HG02571 (cell line): ENCODE data around the gene NAV3.

Experiments
- ATAC-seq: cut with Tn5 transposase; IDR thresholded peaks from one replicate; pipeline ENCODE4 v1.9.1; 2021; ENCODE audit warnings: mild to moderate bottlenecking, moderate library complexity; ENCODE audit not compliant: unreplicated experiment

The NAV3 gene

DNA sequence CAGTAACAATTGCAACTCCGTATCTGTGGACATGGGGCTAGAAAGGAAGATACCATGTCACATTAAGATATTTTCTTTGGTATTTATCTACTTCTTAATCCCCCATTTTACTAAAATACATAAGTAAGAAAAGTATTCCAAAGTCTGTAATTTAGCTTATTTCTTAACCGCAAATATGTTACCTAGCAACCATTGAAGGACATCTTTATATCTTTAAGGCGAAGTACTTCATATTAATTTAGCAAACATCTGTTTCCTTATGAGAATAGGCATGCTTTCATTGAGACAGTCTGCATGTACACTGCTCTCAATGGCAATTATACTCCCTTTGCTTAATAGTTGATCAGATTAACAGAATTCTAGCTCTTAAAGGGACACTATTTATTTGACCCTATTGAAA lies 88.8 kb downstream of the NAV3 start:
- ATAC-seq, result no peak

DNA sequence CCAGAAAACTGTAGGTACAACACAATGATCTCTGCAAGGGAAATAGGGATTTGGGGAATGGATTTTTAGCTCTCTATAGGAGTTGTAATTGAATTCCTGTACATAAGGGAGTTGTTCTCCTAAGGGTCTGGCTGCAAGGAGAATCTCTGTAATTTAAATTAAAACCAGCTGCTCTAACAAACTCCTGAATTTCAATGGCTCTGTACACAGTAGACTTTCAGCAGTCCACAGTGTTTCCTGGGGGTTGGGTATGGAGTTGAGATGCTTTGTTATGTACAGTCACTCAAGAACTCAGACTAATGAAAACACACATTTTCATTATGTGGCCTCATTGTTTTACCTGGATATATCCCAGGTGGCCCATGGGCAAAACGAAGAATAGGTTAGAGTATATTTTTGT lies 93.2 kb downstream of the NAV3 start:
- ATAC-seq, result no peak

DNA sequence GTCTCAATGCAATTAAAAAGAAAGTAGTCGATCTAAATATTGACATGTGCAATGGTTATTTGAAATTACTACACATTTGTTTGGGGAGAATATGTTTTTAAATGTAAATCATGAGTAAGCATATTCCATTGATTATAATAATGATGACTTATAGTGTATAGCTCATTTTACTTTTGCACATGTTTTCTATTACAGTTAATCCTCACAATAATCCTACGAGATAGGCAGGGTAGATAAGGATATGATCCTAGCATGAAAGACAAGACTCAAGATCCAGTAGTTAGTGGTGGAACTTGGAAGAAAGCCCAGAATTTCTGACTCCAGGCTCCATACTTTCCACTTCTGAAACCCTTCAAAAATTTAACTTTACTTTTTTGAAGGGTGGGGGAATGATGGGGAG lies 94.0 kb downstream of the NAV3 start:
- ATAC-seq, result no peak

DNA sequence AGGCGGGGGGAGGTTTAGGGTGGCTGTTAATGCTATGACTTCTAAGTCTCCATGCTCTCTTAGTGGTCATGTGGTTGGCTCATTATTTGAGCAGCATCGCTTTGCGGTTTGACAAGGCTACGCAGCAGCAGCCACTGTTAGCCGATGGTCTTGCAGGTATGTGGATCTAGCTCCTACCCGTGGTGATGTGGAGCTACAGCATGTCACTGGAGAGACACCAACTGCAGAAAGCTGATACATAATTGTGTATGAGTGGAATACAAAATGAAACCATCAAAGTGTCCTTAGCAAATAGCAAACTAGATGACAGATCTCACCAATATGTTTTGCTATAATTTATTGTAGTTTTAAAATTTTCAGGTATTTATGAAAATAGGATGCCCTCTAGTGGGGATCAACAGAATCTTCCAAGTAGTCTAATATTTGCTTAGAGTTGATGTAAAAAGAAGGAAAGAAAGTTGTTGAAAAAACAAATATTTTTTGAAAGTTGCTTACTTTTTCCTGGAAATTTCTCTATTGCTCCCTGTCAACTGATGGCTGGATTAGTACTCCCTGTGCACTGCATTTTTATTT lies 94.9 kb downstream of the NAV3 start:
- ATAC-seq, result peak; percentile 99

DNA sequence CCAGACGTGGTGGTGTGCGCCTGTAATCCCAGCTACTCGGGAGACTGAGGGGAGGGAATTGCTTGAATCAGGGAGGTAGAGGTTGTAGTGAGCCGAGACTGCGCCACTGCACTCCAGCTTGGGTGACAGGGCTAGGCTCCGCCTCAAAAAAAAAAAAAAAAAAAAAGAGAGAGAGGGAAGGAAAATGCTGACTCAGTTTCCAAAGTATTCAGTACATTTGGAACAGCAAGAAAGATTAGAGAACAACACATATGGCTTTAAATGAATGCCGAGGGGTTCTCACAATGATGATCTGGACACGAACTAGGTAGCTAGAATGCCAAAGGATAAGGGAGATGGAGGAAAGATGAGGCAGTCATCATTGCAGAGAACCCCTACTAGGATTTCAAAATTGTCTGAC lies 97.4 kb downstream of the NAV3 start:
- ATAC-seq, result no peak

DNA sequence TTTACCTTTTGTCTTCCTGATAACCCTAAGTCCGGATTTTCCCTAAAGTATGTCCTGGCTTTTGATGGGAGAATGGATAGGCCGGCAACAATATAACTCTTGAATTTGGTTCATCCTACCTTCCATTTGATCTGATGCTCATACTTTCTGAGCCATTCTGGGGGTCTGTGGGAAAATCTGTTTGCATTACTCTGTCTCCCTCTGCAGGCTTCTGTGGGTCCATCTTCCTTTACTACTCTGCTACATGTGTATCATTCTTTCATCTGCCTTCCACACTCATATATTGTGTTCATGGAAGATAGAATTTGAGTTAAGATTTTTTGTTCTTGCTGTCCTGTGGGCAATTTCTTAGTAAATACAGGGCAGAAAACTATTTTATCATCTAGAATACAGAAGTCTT lies 101.5 kb downstream of the NAV3 start:
- ATAC-seq, result no peak

DNA sequence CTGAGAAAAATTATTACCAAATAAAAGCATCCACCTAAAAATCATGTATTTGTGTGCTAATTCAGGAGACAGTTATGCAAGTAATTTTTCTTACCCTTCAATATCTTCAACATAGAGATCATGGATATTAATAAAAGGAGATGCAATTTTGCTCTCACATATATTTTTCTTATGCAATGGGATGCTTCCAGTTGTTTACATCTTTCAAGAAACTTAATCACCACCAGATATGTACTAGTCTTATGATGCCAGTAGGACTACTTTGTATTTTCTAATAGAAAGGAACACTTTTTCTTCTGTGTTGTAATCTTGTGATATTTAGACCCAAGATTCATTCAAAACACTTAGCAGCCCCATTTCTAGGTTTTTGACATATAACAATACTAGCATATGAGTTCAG lies 107.6 kb downstream of the NAV3 start:
- no peak for ATAC-seq

DNA sequence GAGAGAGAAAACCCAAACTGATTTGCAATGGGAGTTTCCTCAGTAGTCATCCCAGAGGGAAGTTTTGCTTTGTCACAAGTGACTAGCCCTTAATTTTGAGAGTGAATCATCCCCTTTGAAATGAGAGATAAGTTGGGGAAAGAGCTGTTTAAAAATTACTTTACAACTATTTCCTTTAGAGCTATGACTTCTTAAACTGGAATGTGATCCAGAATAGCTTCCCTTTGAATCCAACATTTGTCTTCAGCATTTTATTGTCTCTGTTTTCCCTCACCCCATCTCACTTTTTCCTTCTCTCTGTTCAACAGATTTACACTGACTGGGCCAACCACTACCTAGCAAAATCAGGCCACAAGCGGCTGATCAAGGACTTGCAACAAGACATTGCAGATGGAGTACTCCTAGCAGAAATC lies 109.3 kb downstream of the NAV3 start:
- no peak for ATAC-seq

DNA sequence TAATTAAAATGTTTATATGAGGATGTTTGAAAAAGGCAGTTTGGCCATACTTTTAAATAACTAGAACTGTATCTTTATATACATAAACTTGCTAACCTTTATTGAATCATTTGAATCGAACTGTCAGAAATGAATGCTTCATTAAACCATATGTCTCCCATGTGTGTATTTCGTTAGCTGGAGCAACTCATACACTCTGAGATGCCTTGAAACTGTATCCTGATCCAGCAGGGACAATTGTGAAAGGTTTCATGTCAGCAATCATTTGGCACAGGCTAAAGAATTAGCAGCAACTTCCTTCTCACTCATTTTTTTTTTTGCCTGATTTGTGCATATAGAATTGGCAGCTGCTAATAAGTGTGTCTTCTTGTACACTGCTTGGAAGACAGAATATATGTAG lies 109.9 kb downstream of the NAV3 start:
- ATAC-seq, result no peak

DNA sequence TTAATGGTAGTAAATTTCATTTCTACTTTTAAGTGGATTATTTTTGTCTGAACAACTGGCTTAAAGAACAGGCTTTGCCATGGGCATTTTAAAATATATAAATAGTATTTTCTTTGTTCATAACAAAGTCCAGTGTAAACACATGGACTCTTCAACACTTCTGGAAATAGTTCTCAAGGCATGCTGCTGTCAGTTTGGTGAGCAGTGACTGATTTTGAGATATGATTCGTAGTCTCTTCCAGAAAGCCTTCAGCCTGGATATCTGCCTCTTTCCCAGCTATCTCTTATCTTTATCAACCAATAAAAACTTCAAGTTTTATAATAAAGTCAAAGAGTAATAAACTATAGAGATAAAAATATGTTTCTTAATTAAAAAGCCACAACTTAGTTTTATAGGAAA lies 110.7 kb downstream of the NAV3 start:
- ATAC-seq, result no peak

DNA sequence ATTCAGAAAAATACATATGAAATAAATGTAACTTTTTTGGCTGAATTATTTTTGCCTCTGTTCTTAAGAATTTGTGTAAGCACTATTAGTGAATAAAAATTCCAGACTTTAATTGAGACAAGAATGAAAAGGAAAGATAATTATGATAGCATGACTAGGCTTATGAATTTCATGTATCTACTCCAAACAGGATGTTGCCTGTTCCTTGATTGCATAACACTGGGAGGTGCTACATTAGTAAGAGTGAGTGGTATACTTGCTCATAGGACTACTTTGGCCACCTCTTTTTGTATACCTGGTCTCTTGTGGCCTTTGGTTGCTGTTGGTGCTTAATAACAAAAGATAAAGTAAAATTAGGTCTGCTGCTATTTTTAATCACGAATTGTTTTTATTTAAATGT lies 112.8 kb downstream of the NAV3 start:
- ATAC-seq, result no peak

DNA sequence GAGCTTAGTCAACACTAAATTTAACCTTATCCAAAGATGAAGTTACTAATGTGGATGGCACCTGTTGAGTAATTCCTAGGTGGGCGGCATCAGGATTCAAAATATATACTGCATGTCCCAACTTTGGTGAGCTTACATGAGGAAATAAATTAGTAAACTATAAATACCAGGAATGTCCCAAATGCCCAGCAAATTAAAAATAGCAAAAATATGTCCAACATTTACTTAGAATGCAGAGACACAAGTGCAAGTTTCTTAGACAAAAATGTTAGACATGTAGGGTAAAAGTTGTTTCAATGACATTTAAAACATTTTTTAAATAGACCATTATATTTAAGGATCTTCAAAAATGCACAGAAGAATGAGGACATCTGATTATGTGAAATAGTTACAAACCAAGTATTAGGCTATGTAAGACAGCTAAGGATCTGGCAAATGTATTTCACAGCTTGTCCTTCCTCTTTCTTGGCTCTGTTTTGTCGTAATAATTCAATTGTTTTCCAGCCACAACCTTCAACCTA lies 115.9 kb downstream of the NAV3 start:
- ATAC-seq, result no peak

DNA sequence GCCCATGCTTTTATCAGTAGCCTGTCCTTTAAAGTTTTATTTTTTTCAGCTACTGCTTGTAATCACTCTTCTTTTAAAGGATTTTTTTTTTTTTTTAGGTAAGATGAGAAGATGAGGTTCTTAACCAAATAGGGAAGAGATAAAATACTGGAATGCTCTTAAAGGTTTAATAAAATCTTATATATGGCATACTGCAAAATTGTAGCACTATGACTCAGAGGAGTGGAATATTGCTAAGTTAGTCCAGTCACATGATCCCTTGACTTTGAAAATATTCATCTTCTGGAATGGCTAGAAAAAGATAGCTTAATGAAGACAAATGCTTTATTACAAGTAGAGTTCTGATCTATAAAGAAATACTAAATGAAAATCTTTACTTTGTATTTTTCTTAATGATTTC lies 116.6 kb downstream of the NAV3 start:
- no peak for ATAC-seq

DNA sequence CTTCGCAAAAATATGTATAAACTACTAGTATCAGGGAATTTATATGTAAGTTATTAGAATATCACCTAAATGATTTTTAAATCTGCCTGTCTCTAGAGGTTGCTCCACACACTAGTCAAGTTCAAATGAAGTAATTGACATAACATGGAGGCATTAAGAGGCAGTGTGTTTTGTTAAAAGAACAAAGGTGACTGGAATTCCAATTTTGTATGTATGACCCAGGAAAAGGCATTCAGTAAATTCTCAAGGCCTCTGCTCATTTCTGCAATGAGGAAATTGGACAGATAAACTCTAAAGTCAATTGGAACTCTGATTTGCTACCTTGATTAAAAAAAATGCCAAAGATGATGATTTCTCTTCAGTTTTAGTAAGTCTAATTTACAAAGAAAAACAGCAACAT lies 117.1 kb downstream of the NAV3 start:
- ATAC-seq, result no peak

DNA sequence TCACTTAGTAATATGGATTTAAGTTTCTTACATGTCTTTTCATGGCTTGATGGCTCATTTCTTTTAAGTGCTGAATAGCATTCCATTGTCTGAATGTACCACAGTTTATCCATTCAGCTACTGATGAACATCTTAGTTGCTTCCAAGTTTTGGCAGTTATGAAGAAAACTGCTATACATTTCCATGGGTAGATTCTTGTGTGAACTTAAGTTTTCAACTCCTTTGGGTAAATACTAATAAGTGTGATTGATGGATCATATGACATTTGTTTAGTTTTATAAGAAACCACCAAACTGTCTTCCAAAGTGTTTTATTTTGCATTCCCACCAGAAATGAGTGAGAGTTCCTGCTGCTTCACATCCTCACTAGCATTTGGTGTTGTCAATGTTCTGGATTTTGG lies 119.2 kb downstream of the NAV3 start:
- ATAC-seq, result no peak

DNA sequence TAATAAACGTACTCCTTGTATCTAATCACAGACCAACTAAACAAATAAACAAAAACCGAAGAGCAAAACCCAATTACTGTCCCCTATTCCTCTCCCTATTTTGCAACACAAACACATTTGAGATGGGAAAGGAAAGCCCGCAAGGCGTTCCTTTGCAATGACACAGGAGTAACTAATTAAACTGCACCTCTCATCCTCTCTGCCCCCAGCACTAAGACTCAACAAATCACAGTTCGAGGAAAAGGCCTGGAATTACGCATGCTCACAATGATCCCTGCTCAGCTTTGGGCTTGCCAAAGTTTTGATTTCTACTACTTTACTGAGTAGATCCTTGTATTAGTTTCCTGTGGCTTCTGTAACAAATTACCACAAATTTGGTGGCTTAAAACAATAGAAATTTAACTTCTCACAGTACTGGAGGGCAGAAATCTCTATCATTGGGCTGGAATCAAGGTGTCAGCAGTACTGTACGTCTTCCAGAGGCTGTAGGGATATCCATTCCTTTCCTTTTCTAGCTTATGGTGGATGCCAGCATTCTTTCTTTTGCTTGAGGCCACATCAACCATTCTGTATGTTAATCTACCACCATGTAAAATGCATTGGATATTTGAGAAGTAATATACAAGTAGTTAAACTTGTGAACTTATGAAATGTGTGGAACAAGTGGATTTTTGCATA lies 123.0 kb downstream of the NAV3 start:
- ATAC-seq, result no peak

DNA sequence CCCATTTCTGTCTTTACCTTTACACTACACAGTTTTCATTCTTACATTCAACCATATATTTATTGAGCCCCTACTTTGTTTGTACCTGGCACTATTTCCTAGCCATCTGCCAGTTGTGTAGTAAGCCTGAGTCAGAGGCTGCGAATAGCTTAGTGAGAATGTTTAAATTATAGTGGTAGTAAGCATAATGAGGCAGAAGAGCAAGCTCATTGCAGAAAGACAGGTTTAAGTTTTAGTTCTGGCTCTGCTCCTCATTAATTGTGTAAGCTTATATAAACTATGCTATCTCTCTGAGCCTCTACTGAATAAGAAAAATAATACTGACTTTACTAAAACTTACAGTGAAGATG lies 123.5 kb downstream of the NAV3 start:
- no peak for ATAC-seq

DNA sequence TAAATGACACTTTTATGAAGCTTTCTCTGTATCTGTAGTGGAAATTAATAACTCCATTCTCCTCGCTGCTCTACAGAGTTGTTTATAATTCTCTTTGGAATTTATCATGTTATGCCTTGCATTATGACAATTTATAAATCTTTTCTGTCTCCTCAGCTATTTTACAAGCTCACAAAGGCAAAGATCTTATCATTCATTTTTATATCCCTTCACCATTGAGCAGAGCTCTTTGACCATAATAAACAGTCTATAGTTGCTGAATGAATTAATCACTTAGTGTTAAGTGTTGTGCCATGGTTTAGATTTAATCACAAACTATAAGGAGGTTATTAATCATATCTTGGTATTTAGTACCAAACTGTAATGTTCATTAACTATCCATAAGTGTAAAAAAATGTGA lies 126.4 kb downstream of the NAV3 start:
- ATAC-seq, result no peak

DNA sequence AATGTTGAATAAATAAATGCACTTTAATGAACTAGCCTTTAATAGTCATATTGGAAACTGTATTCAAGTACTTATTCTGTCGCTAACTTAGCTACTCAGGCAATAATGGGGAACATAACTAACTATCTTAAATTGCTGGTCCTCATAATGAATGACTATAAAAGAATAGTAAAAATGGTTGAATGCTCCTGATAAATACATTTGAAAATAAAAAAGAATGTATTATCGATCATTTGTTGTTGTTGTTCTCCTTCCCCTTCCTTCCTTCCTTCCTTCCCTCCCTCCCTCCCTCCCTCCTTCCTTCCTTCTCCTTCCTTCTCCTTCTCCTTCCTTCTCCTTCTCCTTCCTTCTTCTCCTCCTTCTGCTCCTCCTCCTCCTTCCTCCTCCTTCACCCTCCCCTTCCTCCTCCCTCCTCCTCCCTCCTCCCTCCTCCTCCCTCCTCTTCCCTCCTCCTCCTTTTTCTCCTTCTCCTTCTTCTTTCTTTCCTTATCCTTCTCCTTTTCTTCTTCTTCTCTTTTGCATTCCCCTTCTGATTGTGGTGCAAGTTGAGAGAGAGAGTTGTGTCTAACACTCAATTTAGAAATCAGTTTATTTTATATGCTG lies 133.0 kb downstream of the NAV3 start:
- no peak for ATAC-seq

DNA sequence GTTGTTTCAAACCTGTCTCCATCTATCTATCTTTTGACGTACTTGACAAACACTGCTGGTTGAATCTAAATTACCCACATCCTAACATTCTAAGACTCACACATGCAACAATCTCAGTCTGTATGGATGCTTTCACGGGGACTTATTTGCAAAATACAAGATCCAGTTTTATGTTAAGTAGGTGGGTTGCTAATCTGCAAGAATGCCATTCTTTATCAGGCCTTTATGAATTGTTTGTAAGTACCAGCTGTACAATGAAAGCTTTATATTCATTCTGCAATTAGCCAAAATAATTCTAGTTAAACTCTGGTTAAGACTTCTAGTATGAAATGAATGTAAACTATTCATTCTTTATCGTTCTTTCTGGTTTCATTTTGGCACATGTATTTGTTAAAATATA lies 135.1 kb downstream of the NAV3 start:
- ATAC-seq, result no peak

DNA sequence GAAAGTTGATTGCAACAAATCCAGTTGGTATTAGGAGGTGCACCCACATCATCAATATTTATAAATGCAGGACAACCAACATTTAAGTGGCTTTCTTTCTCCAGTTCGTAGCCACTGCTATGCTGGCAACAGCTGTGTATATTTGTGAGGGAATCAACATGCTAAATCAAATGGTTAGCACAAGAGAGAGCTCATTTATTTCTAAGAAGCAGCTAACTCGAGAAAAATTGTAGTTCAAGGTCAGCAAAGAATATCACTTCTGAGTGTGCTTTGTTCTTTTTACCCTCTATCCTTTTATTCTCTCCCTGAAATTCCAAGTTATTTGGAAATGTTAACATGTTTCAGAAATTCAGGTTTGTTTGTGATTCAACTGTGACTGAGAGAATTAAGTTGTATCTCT lies 137.3 kb downstream of the NAV3 start:
- no peak for ATAC-seq

DNA sequence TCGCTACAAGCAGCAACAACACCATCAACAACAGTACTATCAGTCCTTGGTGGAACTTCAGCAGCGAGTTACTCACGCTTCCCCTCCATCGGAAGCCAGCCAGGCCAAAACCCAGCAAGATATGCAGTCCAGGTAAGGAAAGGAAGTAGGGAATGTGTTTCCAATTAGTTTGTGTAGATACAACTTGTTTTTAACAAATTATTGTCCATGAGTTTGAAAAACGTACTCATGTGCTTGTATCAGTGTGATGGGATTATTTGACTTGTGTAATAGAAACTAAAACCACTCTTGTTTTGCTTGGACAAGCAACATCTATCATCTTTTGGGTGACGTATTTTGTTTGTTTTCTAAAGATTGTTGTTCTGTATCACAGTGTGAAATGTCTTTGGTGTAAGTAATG lies 137.9 kb downstream of the NAV3 start:
- no peak for ATAC-seq

DNA sequence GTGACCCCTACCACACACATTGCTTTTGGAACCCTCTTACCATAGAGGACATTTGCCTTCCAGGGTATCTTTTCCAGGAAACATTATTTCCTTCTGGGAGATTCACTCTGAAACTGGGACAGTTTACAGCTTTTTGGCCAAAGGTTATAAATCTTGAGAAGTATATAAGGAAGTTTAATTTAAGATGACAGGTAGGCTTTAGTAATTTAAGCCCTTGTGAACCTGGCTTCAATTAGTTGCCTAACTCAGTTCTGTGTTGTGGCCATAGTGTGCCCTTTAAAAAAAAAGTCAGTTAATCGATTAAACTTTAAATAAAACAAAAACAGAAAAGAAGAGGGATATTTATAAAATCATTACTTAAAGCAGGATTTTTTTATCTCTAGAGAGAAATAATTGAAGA lies 142.9 kb downstream of the NAV3 start:
- ATAC-seq, result no peak
